ENCODE measurements around the gene CD59. TPM values are rescaled to one million over a fixed set of nuclear protein-coding genes. Genes with fewer than 3 reads are reported as not detected.
"Not testable (repeated sequence)": the region's sequence is repeated elsewhere in the genome, so short reads cannot be mapped to it uniquely, and the experiment has no call there.

CD59 gene
- total RNA-seq, 1 donor from 2014 or later: 932 TPM

GRCh38 chr11:33684003-33684706, 52.1 kb downstream of the CD59 start:
- intact Hi-C loops (cut with DNase I): no loop called here
- no peak for DNase-seq (ENCODE audit: low spot score)

GRCh38 chr11:33682446-33682845, 53.8 kb downstream of the CD59 start:
- intact Hi-C loops (cut with DNase I): no loop called here
- DNase-seq (ENCODE audit: low spot score): no peak

- intact Hi-C loops (cut with DNase I): no loop called here
- DNase-seq (ENCODE audit: low spot score): no peak
These were observed 54.2 kb downstream of the CD59 start for GRCh38 chr11:33682019-33682418.

GRCh38 chr11:33678616-33679015, 57.6 kb downstream of the CD59 start:
- DNase-seq (ENCODE audit: low spot score); intact Hi-C loops (cut with DNase I): not testable (repeated sequence)

GRCh38 chr11:33674035-33674814, 62.0 kb downstream of the CD59 start:
- intact Hi-C loops (cut with DNase I): no loop called here
- DNase-seq (ENCODE audit: low spot score): no peak

GRCh38 chr11:33672273-33672672, 64.0 kb downstream of the CD59 start:
- intact Hi-C loops (cut with DNase I): no loop called here
- DNase-seq (ENCODE audit: low spot score): no peak

- DNase-seq (ENCODE audit: low spot score): no peak
- intact Hi-C loops (cut with DNase I): no loop called here
These were observed 65.8 kb downstream of the CD59 start for GRCh38 chr11:33670250-33671011.

GRCh38 chr11:33669598-33670249, 66.5 kb downstream of the CD59 start:
- intact Hi-C loops (cut with DNase I): no loop called here

GRCh38 chr11:33668951-33669596, 67.1 kb downstream of the CD59 start:
- DNase-seq (ENCODE audit: low spot score): no peak
- intact Hi-C loops (cut with DNase I): no loop called here

More at GRCh38 chr11:33669598-33670249, 66.5 kb downstream of the CD59 start:
- DNase-seq (ENCODE audit: low spot score): no peak

- intact Hi-C loops (cut with DNase I): no loop called here
- no peak for DNase-seq (ENCODE audit: low spot score)
These were observed 67.8 kb downstream of the CD59 start for GRCh38 chr11:33668468-33668825.

- intact Hi-C loops (cut with DNase I): no loop called here
These were observed 68.3 kb downstream of the CD59 start for GRCh38 chr11:33667819-33668467.

GRCh38 chr11:33665350-33666106, 70.7 kb downstream of the CD59 start:
- DNase-seq (ENCODE audit: low spot score): no peak
- intact Hi-C loops (cut with DNase I): no loop called here

More at GRCh38 chr11:33667819-33668467, 68.3 kb downstream of the CD59 start:
- no peak for DNase-seq (ENCODE audit: low spot score)

GRCh38 chr11:33664827-33665226, 71.4 kb downstream of the CD59 start:
- DNase-seq (ENCODE audit: low spot score): no peak
- intact Hi-C loops (cut with DNase I): no loop called here

- DNase-seq (ENCODE audit: low spot score): no peak
- intact Hi-C loops (cut with DNase I): no loop called here
These were observed 72.1 kb downstream of the CD59 start for GRCh38 chr11:33664166-33664565.

GRCh38 chr11:33663121-33663520, 73.1 kb downstream of the CD59 start:
- DNase-seq (ENCODE audit: low spot score): no peak
- intact Hi-C loops (cut with DNase I): no loop called here

- intact Hi-C loops (cut with DNase I); DNase-seq (ENCODE audit: low spot score): not testable (repeated sequence)
These were observed 74.7 kb downstream of the CD59 start for GRCh38 chr11:33661526-33661925.

GRCh38 chr11:33660962-33661361, 75.3 kb downstream of the CD59 start:
- intact Hi-C loops (cut with DNase I): no loop called here
- DNase-seq (ENCODE audit: low spot score): no peak
